Activated T-cell treated with anti-CD3 and anti-CD28 coated beads for 24 hours (primary cell): ENCODE data around the gene DHCR24.
"Not testable (repeated sequence)": the region's sequence is repeated elsewhere in the genome, so short reads cannot be mapped to it uniquely, and the experiment has no call there.

Source experiments
- DNase-seq: peaks from one replicate; pipeline ENCODE4 v3.0.0-alpha.2; 2020; ENCODE audit warnings: low read depth

DHCR24 gene

GRCh38 chr1:54886724-54887664 is at the start of gene DHCR24:
TSS of gene DHCR24 (minus strand) at chr1:54887195. CDS start at chr1:54887119, 76 bp downstream.
- peak; percentile 68 for DNase-seq

GRCh38 chr1:54936791-54937190 is 49.8 kb upstream of the DHCR24 start:
- DNase-seq, result no peak

DNA sequence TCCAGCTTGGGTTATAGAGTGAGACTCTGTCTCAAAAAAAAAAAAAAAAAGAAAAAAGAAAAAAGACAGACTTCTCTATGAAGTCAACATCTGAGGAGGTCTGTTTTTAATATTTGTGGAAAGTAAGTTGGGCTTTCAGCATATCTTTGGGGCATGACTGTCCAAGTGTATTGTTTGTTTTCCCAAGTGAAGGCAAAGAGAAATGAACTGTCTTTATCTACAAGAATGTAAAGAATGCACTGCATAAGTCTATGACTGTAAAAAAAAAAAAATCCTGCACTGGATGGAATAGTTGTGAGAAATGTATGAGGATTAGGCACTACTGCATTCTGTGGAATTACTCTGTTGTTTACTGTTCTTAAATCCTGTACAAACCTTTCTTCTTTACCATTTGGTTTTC is 47.9 kb upstream of the DHCR24 start:
- DNase-seq, result no peak

- not testable (repeated sequence) for DNase-seq
These were observed 47.1 kb upstream of the DHCR24 start for GRCh38 chr1:54934081-54934480.

DNA sequence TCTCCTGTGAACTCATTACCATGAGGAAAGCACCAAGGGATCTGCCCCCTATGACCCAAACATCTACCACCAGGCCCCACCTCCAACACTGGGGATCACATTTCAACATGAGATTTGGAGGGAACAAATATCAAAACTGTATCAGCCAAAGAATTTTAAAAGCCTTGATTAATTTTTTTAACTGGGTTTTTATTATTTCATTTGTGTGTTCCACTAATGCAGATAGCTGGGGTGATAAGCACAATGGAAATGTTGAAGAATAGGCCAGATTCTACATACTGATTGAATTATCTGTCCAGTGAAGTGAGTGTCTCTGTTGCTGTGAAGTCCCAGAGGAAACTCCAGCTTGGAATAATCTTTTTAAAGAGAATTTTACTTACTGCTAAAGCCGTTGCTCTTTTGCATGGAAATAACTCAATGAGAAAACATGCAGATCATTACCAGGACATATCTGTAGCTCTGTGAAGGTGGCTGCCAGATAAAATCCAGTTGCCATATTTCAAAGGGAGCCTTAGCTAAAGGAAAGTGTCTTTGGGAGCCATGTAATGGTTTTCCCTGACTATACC is 44.4 kb upstream of the DHCR24 start:
- no peak for DNase-seq

- no peak for DNase-seq
These were observed 42.7 kb upstream of the DHCR24 start for GRCh38 chr1:54929700-54930099.

GRCh38 chr1:54928327-54928726 is 41.3 kb upstream of the DHCR24 start:
- DNase-seq, result no peak

DNA sequence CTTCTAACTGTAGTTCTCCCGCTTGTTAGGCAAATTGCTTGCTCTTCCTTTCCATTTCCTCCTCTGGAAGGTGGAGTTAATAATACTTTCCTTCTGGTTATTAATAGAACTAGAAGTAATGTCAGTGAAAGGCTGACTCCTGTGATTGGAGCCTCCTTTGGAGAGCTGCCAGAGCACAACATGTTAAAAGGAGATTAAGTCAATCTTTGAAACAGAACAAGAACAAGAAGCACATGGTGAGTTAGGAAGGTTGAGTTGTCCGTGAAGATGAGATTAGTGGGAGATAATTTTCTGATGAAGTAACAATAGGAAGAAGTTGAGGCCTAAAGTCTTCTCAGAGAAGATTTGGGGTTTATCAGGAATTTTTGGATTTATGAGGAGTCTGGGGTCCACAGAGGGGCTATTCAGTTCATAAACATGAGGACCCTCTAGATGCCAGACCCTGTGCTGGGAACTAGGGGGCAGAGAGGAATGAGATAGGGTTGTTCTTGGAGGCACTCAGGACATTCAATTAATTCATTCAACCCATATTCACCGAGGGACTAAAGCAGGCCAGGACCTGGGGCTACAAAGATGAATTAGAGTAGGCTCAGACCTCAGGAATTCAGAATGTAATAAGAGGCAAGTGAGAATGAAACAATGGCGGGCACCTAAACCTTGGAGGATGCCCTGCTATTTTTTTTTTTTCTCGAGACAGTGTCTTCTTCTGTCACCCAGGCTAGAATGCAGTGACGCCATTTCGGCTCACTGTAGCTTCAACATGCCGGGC is 40.7 kb upstream of the DHCR24 start:
- DNase-seq, result no peak

- no peak for DNase-seq
These were observed 40.0 kb upstream of the DHCR24 start for GRCh38 chr1:54926970-54927369.

GRCh38 chr1:54922921-54923421 is 36.0 kb upstream of the DHCR24 start:
- no peak for DNase-seq

DNA sequence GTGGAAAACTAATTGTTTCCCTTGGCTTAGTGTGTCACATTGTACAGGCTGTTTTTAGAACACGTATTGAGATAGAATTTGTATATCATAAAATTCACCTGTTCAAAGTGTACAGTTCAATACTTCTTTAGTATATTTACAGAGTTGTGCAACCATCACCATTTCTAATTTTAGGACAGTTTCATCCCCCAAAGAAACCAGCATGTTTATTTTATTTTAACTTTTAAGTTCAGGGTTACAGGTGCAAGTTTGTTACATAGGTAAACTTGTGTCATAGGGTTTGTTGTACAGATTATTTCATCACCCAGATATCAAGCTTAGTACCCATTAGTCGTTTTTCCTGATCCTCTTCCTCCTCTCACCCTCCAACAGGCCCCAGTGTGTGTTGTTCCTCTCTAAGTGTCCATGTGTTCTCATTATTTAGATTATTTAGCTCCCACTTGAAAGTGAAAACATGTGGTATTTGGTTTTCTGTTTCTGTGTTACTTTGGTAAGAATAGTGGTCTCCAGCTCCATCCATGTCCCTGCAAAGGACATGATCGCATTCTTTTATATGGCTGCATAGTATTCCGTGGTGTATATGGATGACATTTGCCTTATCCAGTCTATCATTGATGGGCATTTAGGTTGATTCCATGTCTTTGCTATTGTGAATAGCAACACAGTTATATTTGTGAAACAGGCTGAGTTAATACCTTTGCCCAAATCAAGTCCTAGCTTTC is 35.2 kb upstream of the DHCR24 start:
- no peak for DNase-seq

GRCh38 chr1:54919367-54920359 is 32.7 kb upstream of the DHCR24 start:
- no peak for DNase-seq

- not testable (repeated sequence) for DNase-seq
These were observed 24.1 kb upstream of the DHCR24 start for GRCh38 chr1:54911076-54911475.

DNA sequence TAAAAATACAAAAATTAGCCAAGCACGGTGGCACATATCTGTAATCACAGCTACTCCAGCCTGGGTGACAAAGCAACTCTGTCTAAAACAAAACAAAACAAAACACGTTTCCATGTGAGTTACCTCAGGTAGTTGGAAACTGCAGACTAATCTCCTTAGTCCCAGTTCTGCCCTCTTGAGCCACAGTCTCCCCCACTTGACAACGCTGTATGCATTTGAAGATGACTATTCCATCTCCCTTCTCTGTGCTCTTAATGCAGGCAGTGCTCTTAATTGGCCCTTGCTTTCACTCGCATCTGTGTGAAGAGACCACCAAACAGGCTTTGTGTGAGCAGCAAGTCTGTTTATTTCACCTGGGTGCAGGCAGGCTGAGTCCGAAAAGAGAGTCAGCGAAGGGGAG is 19.6 kb upstream of the DHCR24 start:
- DNase-seq, result no peak

DNA sequence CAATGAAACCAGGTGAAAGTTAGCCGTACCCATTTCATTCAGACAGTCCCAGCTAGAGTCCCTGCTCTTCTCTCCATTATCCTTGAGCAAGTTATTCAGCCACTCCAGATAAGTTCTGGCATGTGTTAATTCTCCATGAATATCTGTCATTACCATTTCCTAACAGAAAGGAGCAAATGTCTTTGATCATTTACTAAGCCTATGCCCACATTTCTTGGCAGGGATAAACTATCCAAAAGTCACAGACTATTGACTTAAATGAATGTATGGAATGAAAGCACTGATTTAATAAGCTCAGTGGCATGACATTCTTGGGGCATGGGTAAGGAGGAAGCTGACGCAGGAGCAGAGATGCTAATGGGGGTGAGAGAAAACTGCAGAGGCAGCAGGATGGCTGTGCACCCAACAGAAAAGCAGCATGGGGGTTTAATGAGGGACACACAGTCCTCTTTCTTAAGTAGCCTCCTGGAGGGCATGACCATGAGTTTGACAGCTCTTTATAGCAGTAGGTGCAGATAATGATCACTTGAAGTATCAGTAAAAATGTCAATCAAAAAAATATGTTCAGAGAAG is 17.6 kb upstream of the DHCR24 start:
- DNase-seq, result no peak

GRCh38 chr1:54894271-54894670 is 7.3 kb upstream of the DHCR24 start:
- no peak for DNase-seq

GRCh38 chr1:54892586-54892985 is 5.6 kb upstream of the DHCR24 start:
- no peak for DNase-seq

DNA sequence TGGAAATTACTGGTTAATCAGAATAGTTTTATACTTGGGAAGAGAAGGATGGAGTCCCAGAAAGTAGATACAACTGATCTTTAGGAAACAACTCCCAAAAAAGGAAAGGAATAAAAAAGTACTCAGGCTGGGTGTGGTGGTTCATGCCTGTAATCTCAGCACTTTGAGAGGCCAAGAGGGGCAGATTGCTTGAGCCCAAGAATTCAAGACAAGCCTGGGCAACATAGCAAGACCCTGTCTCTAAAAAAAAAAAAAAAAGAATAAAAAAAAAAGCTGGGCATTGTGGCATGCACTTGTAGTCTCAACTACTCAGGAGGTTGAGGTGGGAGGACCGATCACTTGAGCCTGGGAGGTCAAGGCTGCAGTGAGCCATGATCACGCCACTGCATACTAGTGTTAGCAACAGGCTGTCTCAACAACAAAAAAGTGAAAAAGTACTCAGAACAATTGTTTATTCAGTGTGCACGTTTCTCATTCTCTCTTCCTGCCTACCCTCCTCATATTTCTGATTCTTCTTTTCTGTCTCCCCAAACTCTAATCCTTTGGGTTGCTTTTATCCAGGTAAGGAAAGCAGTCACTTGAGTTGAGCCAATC is 2.2 kb upstream of the DHCR24 start:
- DNase-seq, result no peak

DNA sequence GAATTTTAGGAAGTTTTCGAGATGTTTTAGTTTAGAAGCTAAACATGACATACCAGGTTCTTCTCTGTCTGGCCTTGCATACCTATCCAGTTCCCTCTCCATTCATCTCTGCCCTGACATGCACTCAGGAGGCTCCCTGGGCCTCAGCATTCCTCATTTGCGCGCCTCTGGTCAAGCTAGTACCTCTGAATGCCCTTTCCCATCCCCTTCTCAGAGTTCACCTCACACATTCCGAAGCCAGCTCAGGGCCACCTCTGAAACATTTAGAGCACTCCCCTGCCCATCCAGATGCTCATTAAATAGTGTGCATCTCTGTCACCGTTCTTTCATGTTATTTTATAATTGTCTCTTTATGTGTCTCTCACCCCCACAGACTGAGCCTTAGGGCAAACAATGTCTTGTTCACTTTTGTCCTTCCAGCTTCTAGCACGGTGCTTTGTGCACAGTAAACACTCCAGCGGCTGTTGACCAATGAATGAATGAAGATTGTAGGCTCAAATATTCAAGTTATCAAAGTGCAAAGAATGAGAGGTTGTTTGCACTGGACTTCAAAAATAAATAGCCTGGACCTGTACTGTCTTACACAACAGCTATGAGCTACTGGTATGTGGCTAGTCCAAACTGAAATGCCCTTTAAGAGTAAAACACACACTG is 1.2 kb upstream of the DHCR24 start:
- DNase-seq, result no peak
